ENCODE measurements around the gene CD2.

DNA sequence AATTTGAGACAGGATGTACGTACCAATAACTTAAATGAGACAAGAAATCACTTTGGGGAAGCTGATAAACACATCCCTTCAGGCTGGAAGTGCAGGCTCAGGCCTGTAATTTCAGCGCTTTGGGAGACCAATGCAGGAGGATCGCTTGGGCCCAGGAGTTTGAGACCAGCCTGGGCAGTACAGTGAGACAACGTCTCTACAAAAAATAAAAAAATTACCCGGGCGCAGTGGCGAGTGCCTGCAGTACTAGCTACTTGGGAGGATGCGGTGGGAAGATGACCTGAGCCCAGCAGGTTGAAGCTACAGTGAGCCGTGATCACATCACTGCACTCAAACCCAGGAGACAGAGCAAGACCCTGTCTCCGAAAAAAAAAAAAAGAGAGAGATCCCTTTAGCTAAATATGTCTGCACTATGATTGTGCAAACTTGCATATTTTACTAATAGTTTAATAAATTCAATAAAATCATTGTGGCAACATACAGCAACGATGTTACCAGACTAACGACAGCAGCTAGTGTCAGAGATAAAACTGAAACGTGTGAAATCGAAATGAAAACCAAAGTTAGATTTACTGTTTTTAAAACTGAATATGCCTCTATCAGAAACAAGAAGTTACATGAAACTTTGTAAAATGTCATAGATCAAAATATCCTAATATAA is 54.7 kb downstream of the CD2 start:
- TF ChIP-seq EZH2phosphoT487 (IDR thresholded peaks at IDR 0.05; ENCODE audit: borderline replicate concordance), result no peak
- TF ChIP-seq, protein P1, sequence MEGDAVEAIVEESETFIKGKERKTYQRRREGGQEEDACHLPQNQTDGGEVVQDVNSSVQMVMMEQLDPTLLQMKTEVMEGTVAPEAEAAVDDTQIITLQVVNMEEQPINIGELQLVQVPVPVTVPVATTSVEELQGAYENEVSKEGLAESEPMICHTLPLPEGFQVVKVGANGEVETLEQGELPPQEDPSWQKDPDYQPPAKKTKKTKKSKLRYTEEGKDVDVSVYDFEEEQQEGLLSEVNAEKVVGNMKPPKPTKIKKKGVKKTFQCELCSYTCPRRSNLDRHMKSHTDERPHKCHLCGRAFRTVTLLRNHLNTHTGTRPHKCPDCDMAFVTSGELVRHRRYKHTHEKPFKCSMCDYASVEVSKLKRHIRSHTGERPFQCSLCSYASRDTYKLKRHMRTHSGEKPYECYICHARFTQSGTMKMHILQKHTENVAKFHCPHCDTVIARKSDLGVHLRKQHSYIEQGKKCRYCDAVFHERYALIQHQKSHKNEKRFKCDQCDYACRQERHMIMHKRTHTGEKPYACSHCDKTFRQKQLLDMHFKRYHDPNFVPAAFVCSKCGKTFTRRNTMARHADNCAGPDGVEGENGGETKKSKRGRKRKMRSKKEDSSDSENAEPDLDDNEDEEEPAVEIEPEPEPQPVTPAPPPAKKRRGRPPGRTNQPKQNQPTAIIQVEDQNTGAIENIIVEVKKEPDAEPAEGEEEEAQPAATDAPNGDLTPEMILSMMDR (conservative IDR thresholded peaks at IDR 0.05; ENCODE audit: low read length), result no peak

Measured in Loucy (cell line).